Mucosa of descending colon (tissue), 3 donors: Measurements from ENCODE around the gene TBATA. TPM values are rescaled to one million over a fixed set of nuclear protein-coding genes. Genes with fewer than 3 reads are reported as not detected.

ENCODE experiments used
- ATAC-seq: fragments of 200-7000 bp; cut with Tn5 transposase; one replicate; pipeline ENCODE4 v1.9.1; 2020; ENCODE audit warnings: mild to moderate bottlenecking, moderate library complexity
- DNase-seq, 3 donors: peaks; one replicate each; pipeline ENCODE4 v3.0.0-alpha.2; 2020
- H3K36me3 ChIP-seq: fragments of 200-600 bp; one replicate; pipeline ENCODE4 v1.8.0; 2021; ENCODE audit warnings: low read depth, mild to moderate bottlenecking
- H3K4me1 ChIP-seq: fragments of 200-600 bp; one replicate; pipeline ENCODE4 v1.8.0; 2021; ENCODE audit warnings: low read depth, mild to moderate bottlenecking
- H3K4me3 ChIP-seq: fragments of 200-600 bp; one replicate; pipeline ENCODE4 v1.8.0; 2021; ENCODE audit warnings: mild to moderate bottlenecking
- H3K9me3 ChIP-seq: fragments of 200-600 bp; one replicate; pipeline ENCODE4 v1.8.0; 2021; ENCODE audit warnings: mild to moderate bottlenecking
- CTCF ChIP-seq: fragments of 200-600 bp; IDR thresholded peaks from one replicate; pipeline ENCODE4 v1.8.0; 2022; ENCODE audit warnings: antibody characterized with exemption, mild to moderate bottlenecking
- intact Hi-C, 2 donors: fragments of 100-400 bp; cut with DNase I in 1 of 2; cut with micrococcal nuclease in 1 of 2; formaldehyde crosslinking; loops; one replicate each; pipeline versions ENCODE4 v1.11.0 to v1.11.1; 2022; cut with DNase I, micrococcal nuclease
- total RNA-seq, 3 donors: library from RNA; stranded (reverse); fragmentation: NEBNext Ultra II Directional in 2 of 3; extraction: Animal tissue kit (Norgen Biotek cat#: 25700) in 2 of 3; gene quantifications; one replicate each; pipeline versions ENCODE4 v1.2.1 to v1.2.4, GENCODE V29; 2021 to 2023
- donor health status: DM: no; HTN: no; CAD: no; lungs with moderate emphysema.
- donor health status: DM: no; HTN: no; CAD: no.
- donor health status: DM: no; HTN: yes; CAD: no.

The TBATA gene
- total RNA-seq, 3 donors from 2014 or later: not detected

- H3K4me3 ChIP-seq: no peak overlapping the region
- intact Hi-C loops: no loop called here
These were observed 1.7 kb upstream of the TBATA start for GRCh38 chr10:70786799-70787415.

GRCh38 chr10:70784471-70784870, 706 bp downstream of the TBATA start:
- no peaks in the 10 kb centered on the region for H3K4me1 ChIP-seq
- H3K4me3 ChIP-seq: no peak overlapping the region
- H3K9me3 ChIP-seq: no peaks in the 10 kb centered on the region
- no peak for TF ChIP-seq CTCF
- DNase-seq (no peak), ATAC-seq (no peak)
- intact Hi-C loops: no loop called here
- no peaks in the 10 kb centered on the region for H3K36me3 ChIP-seq

More at GRCh38 chr10:70786799-70787415, 1.7 kb upstream of the TBATA start:
- H3K36me3 ChIP-seq: no peaks in the 10 kb centered on the region
- no peaks in the 10 kb centered on the region for H3K4me1 ChIP-seq
- no peaks in the 10 kb centered on the region for H3K9me3 ChIP-seq
- TF ChIP-seq CTCF: no peak
- DNase-seq (no peak), ATAC-seq (peak; percentile 32)

- intact Hi-C loops: no loop called here
- no peak for ATAC-seq
These were observed 1.2 kb downstream of the TBATA start for GRCh38 chr10:70784016-70784415.

GRCh38 chr10:70782746-70783680, 2.2 kb downstream of the TBATA start:
- no peak for ATAC-seq
- no peak for DNase-seq
- H3K4me1 ChIP-seq: no peaks in the 10 kb centered on the region
- no peaks in the 10 kb centered on the region for H3K36me3 ChIP-seq
- no peak for TF ChIP-seq CTCF
- no peak overlapping the region for H3K4me3 ChIP-seq
- intact Hi-C loops: no loop called here
- H3K9me3 ChIP-seq: no peaks in the 10 kb centered on the region

More at GRCh38 chr10:70784016-70784415, 1.2 kb downstream of the TBATA start:
- TF ChIP-seq CTCF: no peak
- Histone ChIP-seq H3K36me3 (no peaks in the 10 kb centered on the region), H3K4me3 (no peak overlapping the region), H3K9me3 (no peaks in the 10 kb centered on the region), H3K4me1 (no peaks in the 10 kb centered on the region)
- DNase-seq: no peak

GRCh38 chr10:70782086-70782745, 3.0 kb downstream of the TBATA start:
- Histone ChIP-seq H3K9me3 (no peaks in the 10 kb centered on the region), H3K4me3 (no peak overlapping the region), H3K4me1 (no peaks in the 10 kb centered on the region), H3K36me3 (no peaks in the 10 kb centered on the region)
- intact Hi-C loops: no loop called here
- TF ChIP-seq CTCF: no peak
- ATAC-seq: no peak
- no peak for DNase-seq
